ENCODE measurements around the gene TOMM40.
"Not testable (repeated sequence)": the region's sequence is repeated elsewhere in the genome, so short reads cannot be mapped to it uniquely, and the experiment has no call there.

Gene TOMM40

GRCh38 chr19:44904426-44904994 lies 13.5 kb downstream of the TOMM40 start:
- Histone ChIP-seq H3K4me1 (ENCODE audit: control insufficient read depth, low read depth, low read length) (peaks cover 4% of the 10 kb centered on the region), H3K4me3 (ENCODE audit: low read length) (no peak overlapping the region), H3K9me3 (ENCODE audit: control insufficient read depth, low read depth, low read length) (no peaks in the 10 kb centered on the region), H3K27ac (ENCODE audit: low read length) (no peak overlapping the region), H3K9ac (ENCODE audit: low read length) (no peak overlapping the region), H3K36me3 (ENCODE audit: control insufficient read depth, low read depth, low read length) (peaks cover 36% of the 10 kb centered on the region), H3K27me3 (ENCODE audit: control insufficient read depth, insufficient read depth, low read length) (no peaks in the 10 kb centered on the region)

- H3K4me1 ChIP-seq (ENCODE audit: control insufficient read depth, low read depth, low read length), result peaks cover 4% of the 10 kb centered on the region
- H3K9me3 ChIP-seq (ENCODE audit: control insufficient read depth, low read depth, low read length), result no peaks in the 10 kb centered on the region
- H3K27me3 ChIP-seq (ENCODE audit: control insufficient read depth, insufficient read depth, low read length), result no peaks in the 10 kb centered on the region
- H3K36me3 ChIP-seq (ENCODE audit: control insufficient read depth, low read depth, low read length), result peaks cover 26% of the 10 kb centered on the region
- peak within 1 kb of the TSS; percentile 88 for H3K9ac ChIP-seq (ENCODE audit: low read length)
- peak within 1 kb of the TSS; percentile 90 for H3K4me3 ChIP-seq (ENCODE audit: low read length)
- peak within 1 kb of the TSS; percentile 56 for H3K27ac ChIP-seq (ENCODE audit: low read length)
Observed at GRCh38 chr19:44905437-44906160, 14.5 kb downstream of the TOMM40 start, which contains the start of gene APOE. Gene APOE, plus strand, starts transcription at chr19:44905796. Its CDS starts 829 bp downstream, at chr19:44906625.

GRCh38 chr19:44907613-44908012 lies 16.6 kb downstream of the TOMM40 start:
- no peak overlapping the region for H3K4me3 ChIP-seq (ENCODE audit: low read length)
- H3K36me3 ChIP-seq (ENCODE audit: control insufficient read depth, low read depth, low read length), result peaks cover 20% of the 10 kb centered on the region
- H3K27me3 ChIP-seq (ENCODE audit: control insufficient read depth, insufficient read depth, low read length), result no peaks in the 10 kb centered on the region
- H3K9ac ChIP-seq (ENCODE audit: low read length), result no peak overlapping the region
- H3K4me1 ChIP-seq (ENCODE audit: control insufficient read depth, low read depth, low read length), result peaks cover 4% of the 10 kb centered on the region
- H3K27ac ChIP-seq (ENCODE audit: low read length), result no peak overlapping the region
- H3K9me3 ChIP-seq (ENCODE audit: control insufficient read depth, low read depth, low read length), result no peaks in the 10 kb centered on the region

GRCh38 chr19:44908074-44908835 lies 17.2 kb downstream of the TOMM40 start:
- no peak overlapping the region for H3K4me3 ChIP-seq (ENCODE audit: low read length)
- H3K9ac ChIP-seq (ENCODE audit: low read length), result no peak overlapping the region
- no peaks in the 10 kb centered on the region for H3K9me3 ChIP-seq (ENCODE audit: control insufficient read depth, low read depth, low read length)
- H3K27me3 ChIP-seq (ENCODE audit: control insufficient read depth, insufficient read depth, low read length), result no peaks in the 10 kb centered on the region
- H3K27ac ChIP-seq (ENCODE audit: low read length), result no peak overlapping the region
- peaks cover 4% of the 10 kb centered on the region for H3K4me1 ChIP-seq (ENCODE audit: control insufficient read depth, low read depth, low read length)
- H3K36me3 ChIP-seq (ENCODE audit: control insufficient read depth, low read depth, low read length), result peaks cover 17% of the 10 kb centered on the region

- peaks cover 17% of the 10 kb centered on the region for H3K36me3 ChIP-seq (ENCODE audit: control insufficient read depth, low read depth, low read length)
Observed at GRCh38 chr19:44908836-44909261, 17.8 kb downstream of the TOMM40 start.

GRCh38 chr19:44909775-44910174 lies 18.7 kb downstream of the TOMM40 start:
- Histone ChIP-seq H3K27me3 (ENCODE audit: control insufficient read depth, insufficient read depth, low read length) (no peaks in the 10 kb centered on the region), H3K4me1 (ENCODE audit: control insufficient read depth, low read depth, low read length) (peaks cover 4% of the 10 kb centered on the region)

More at GRCh38 chr19:44908836-44909261, 17.8 kb downstream of the TOMM40 start:
- H3K27me3 ChIP-seq (ENCODE audit: control insufficient read depth, insufficient read depth, low read length), result no peaks in the 10 kb centered on the region
- no peak overlapping the region for H3K9ac ChIP-seq (ENCODE audit: low read length)
- no peaks in the 10 kb centered on the region for H3K9me3 ChIP-seq (ENCODE audit: control insufficient read depth, low read depth, low read length)
- H3K4me1 ChIP-seq (ENCODE audit: control insufficient read depth, low read depth, low read length), result peaks cover 2% of the 10 kb centered on the region
- no peak overlapping the region for H3K4me3 ChIP-seq (ENCODE audit: low read length)
- no peak overlapping the region for H3K27ac ChIP-seq (ENCODE audit: low read length)

GRCh38 chr19:44911896-44912295 lies 20.8 kb downstream of the TOMM40 start:
- H3K27me3 ChIP-seq (ENCODE audit: control insufficient read depth, insufficient read depth, low read length); H3K9ac ChIP-seq (ENCODE audit: low read length); H3K27ac ChIP-seq (ENCODE audit: low read length); H3K4me1 ChIP-seq (ENCODE audit: control insufficient read depth, low read depth, low read length); H3K4me3 ChIP-seq (ENCODE audit: low read length); H3K9me3 ChIP-seq (ENCODE audit: control insufficient read depth, low read depth, low read length): not testable (repeated sequence)
- H3K36me3 ChIP-seq (ENCODE audit: control insufficient read depth, low read depth, low read length), result peaks cover 15% of the 10 kb centered on the region

More at GRCh38 chr19:44909775-44910174, 18.7 kb downstream of the TOMM40 start:
- H3K36me3 ChIP-seq (ENCODE audit: control insufficient read depth, low read depth, low read length), result peaks cover 17% of the 10 kb centered on the region
- no peak overlapping the region for H3K9ac ChIP-seq (ENCODE audit: low read length)
- H3K4me3 ChIP-seq (ENCODE audit: low read length), result no peak overlapping the region
- H3K9me3 ChIP-seq (ENCODE audit: control insufficient read depth, low read depth, low read length), result no peaks in the 10 kb centered on the region
- H3K27ac ChIP-seq (ENCODE audit: low read length), result no peak overlapping the region

GRCh38 chr19:44912854-44913253 lies 21.8 kb downstream of the TOMM40 start:
- H3K9ac ChIP-seq (ENCODE audit: low read length), result no peak overlapping the region
- peaks cover 6% of the 10 kb centered on the region for H3K36me3 ChIP-seq (ENCODE audit: control insufficient read depth, low read depth, low read length)

GRCh38 chr19:44913512-44914432 lies 22.7 kb downstream of the TOMM40 start:
- H3K27me3 ChIP-seq (ENCODE audit: control insufficient read depth, insufficient read depth, low read length); H3K27ac ChIP-seq (ENCODE audit: low read length); H3K9me3 ChIP-seq (ENCODE audit: control insufficient read depth, low read depth, low read length); H3K4me1 ChIP-seq (ENCODE audit: control insufficient read depth, low read depth, low read length); H3K36me3 ChIP-seq (ENCODE audit: control insufficient read depth, low read depth, low read length): not testable (repeated sequence)
- H3K9ac ChIP-seq (ENCODE audit: low read length), result peak overlapping the region; percentile 8
- peak overlapping the region; percentile 73 for H3K4me3 ChIP-seq (ENCODE audit: low read length)

More at GRCh38 chr19:44912854-44913253, 21.8 kb downstream of the TOMM40 start:
- H3K27ac ChIP-seq (ENCODE audit: low read length), result no peak overlapping the region
- H3K9me3 ChIP-seq (ENCODE audit: control insufficient read depth, low read depth, low read length), result no peaks in the 10 kb centered on the region
- peaks cover 4% of the 10 kb centered on the region for H3K4me1 ChIP-seq (ENCODE audit: control insufficient read depth, low read depth, low read length)
- no peaks in the 10 kb centered on the region for H3K27me3 ChIP-seq (ENCODE audit: control insufficient read depth, insufficient read depth, low read length)
- H3K4me3 ChIP-seq (ENCODE audit: low read length), result no peak overlapping the region

- not testable (repeated sequence) for H3K36me3 ChIP-seq (ENCODE audit: control insufficient read depth, low read depth, low read length); H3K9me3 ChIP-seq (ENCODE audit: control insufficient read depth, low read depth, low read length); H3K27me3 ChIP-seq (ENCODE audit: control insufficient read depth, insufficient read depth, low read length); H3K4me1 ChIP-seq (ENCODE audit: control insufficient read depth, low read depth, low read length)
- peak within 1 kb of the TSS; percentile 84 for H3K27ac ChIP-seq (ENCODE audit: low read length)
- H3K4me3 ChIP-seq (ENCODE audit: low read length), result peak within 1 kb of the TSS; percentile 73
- peak within 1 kb of the TSS; percentile 83 for H3K9ac ChIP-seq (ENCODE audit: low read length)
Observed at GRCh38 chr19:44914433-44915206, 23.6 kb downstream of the TOMM40 start, which contains the start of gene APOC1. Gene APOC1, plus strand, starts transcription at chr19:44914608. Its CDS starts 284 bp downstream, at chr19:44914892.
